K562 (cell line): ENCODE data around the gene ADM2. TPM values are rescaled to one million over a fixed set of nuclear protein-coding genes. Genes with fewer than 3 reads are reported as not detected.

ENCODE experiments used
- ESRRB ChIP-seq: fragments of 250-450 bp; sonication (Bioruptor Pico); IDR thresholded peaks from 2 replicates; pipeline ENCODE4 v1.5.0; 2020; ENCODE audit warnings: mild to moderate bottlenecking, moderate library complexity, borderline replicate concordance
- FOXA3 ChIP-seq, 2 experiments: fragments of 450-650 bp in 1 of 2; sonication (generic) in 1 of 2; formaldehyde crosslinking; IDR thresholded peaks in 1 of 2; conservative IDR thresholded peaks in 1 of 2; 2 replicates each; pipeline versions ENCODE4 v1.4.0 to v1.8.0; 2020 to 2022; ENCODE audit warnings: mild to moderate bottlenecking in 2 of 2, missing genetic modification reagents in 1 of 2
- IFI16 ChIP-seq: fragments of 250-450 bp; sonication (Bioruptor Pico); IDR thresholded peaks from 2 replicates; pipeline ENCODE4 v2.1.2; 2022; ENCODE audit warnings: mild to moderate bottlenecking, inconsistent platforms
- IRF2 ChIP-seq: sonication (generic); formaldehyde crosslinking; IDR thresholded peaks from 2 replicates; pipeline ENCODE4 v1.8.1; 2022; ENCODE audit warnings: mild to moderate bottlenecking, missing genetic modification reagents
- MAFK ChIP-seq: IDR thresholded peaks from 2 replicates; pipeline ENCODE4 v1.6.1; 2011; ENCODE audit warnings: low read length, improper control_type of control experiment
- PHF20 ChIP-seq: fragments of 450-650 bp; IDR thresholded peaks from 2 replicates; pipeline ENCODE4 v1.6.1; 2018; ENCODE audit not compliant: partially characterized antibody
- RFX7 ChIP-seq: fragments of 250-450 bp; sonication (Bioruptor Pico); IDR thresholded peaks from 2 replicates; pipeline ENCODE4 v1.5.1; 2021; ENCODE audit warnings: mild to moderate bottlenecking
- RUNX1 ChIP-seq: sonication (generic); IDR thresholded peaks from 2 replicates; pipeline ENCODE4 v1.6.1; 2016; ENCODE audit warnings: antibody characterized with exemption, low read depth
- SETDB1 ChIP-seq: IDR thresholded peaks from one replicate; pipeline ENCODE4 v1.6.1; 2012; ENCODE audit warnings: low read length, control low read depth, inconsistent platforms
- TEAD2 ChIP-seq: fragments of 450-650 bp; IDR thresholded peaks from 2 replicates; pipeline ENCODE4 v1.6.1; 2016; ENCODE audit warnings: missing genetic modification characterization, control low read depth, missing compliant biosample characterization
- ZNF212 ChIP-seq: fragments of 450-650 bp; formaldehyde crosslinking; IDR thresholded peaks from 2 replicates; pipeline ENCODE4 v1.4.0; 2020; ENCODE audit warnings: mild to moderate bottlenecking
- ZNF384 ChIP-seq: IDR thresholded peaks from 2 replicates; pipeline ENCODE4 v1.6.1; 2012; ENCODE audit warnings: low read depth, low read length, improper control_type of control experiment
- ZNF436 ChIP-seq: fragments of 250-450, 450-650 bp; sonication (Bioruptor Pico); formaldehyde crosslinking; IDR thresholded peaks from 2 replicates; pipeline ENCODE4 v1.7.0; 2020; ENCODE audit warnings: mild to moderate bottlenecking
- ZNF507 ChIP-seq: conservative IDR thresholded peaks from 2 replicates; pipeline ENCODE4 v1.6.1; 2017; ENCODE audit warnings: missing genetic modification characterization, missing compliant biosample characterization
- ZNF551 ChIP-seq: fragments of 250-450 bp; sonication (Bioruptor Pico); IDR thresholded peaks from 2 replicates; pipeline ENCODE4 v1.5.0; 2021; ENCODE audit warnings: mild to moderate bottlenecking, moderate library complexity
- ZNF717 ChIP-seq: fragments of 250-450 bp; sonication (Bioruptor Pico); IDR thresholded peaks from 2 replicates; pipeline ENCODE4 v1.5.0; 2021
- ZNF764 ChIP-seq: fragments of 250-450 bp; sonication (Bioruptor Pico); IDR thresholded peaks from 2 replicates; pipeline ENCODE4 v1.4.0; 2020; ENCODE audit warnings: low read depth, mild to moderate bottlenecking, moderate library complexity
- polyA plus RNA-seq, 8 experiments: library from polyadenylated mRNA; depleted of rRNA in 4 of 8; stranded (reverse) in 5 of 8; unstranded in 3 of 8; fragments of >200 nt; fragmentation: Nextera tagmentation in 2 of 8; fragmentation: Illumina TruSeq in 1 of 8; extraction: Ambion mirVana in 2 of 8; extraction: Trizol in 1 of 8; gene quantifications; 2 replicates each; pipeline versions ENCODE4 v1.2.1 to v1.2.3, GENCODE V29; 2011 to 2014; ENCODE audit warnings: inconsistent platforms in 1 of 8, missing spikeins in 1 of 8
- total RNA-seq, 7 experiments: library from RNA; depleted of rRNA in 6 of 7; stranded (reverse); fragments of >200 nt in 6 of 7; fragmentation: Illumina TruSeq in 2 of 7; extraction: Trizol in 2 of 7; gene quantifications; 2 replicates each; pipeline versions ENCODE4 v1.2.1 to v1.2.3, GENCODE V29; 2011 to 2021; ENCODE audit warnings: low replicate concordance in 1 of 7
- TF ChIP-seq, protein P1 (sequence below): sonication (generic); IDR thresholded peaks from 2 replicates; pipeline ENCODE4 v1.6.1; 2016
- TF ChIP-seq, protein P2 (sequence below): fragments of 450-650 bp; formaldehyde crosslinking; IDR thresholded peaks from 2 replicates; pipeline ENCODE4 v1.4.0; 2022; ENCODE audit warnings: missing genetic modification characterization
- TF ChIP-seq, protein P3 (sequence below): fragments of 250-450 bp; sonication (Bioruptor Pico); IDR thresholded peaks from 2 replicates; pipeline ENCODE4 v1.4.0; 2020; ENCODE audit warnings: mild to moderate bottlenecking, moderate library complexity

ADM2 gene
- total and polyA plus RNA-seq, 9 of the 15 experiments (the other 6 are each of a cell fraction or from before 2014, with no cell fraction given), result 0.11 to 5.1 (median 0.38) TPM

DNA sequence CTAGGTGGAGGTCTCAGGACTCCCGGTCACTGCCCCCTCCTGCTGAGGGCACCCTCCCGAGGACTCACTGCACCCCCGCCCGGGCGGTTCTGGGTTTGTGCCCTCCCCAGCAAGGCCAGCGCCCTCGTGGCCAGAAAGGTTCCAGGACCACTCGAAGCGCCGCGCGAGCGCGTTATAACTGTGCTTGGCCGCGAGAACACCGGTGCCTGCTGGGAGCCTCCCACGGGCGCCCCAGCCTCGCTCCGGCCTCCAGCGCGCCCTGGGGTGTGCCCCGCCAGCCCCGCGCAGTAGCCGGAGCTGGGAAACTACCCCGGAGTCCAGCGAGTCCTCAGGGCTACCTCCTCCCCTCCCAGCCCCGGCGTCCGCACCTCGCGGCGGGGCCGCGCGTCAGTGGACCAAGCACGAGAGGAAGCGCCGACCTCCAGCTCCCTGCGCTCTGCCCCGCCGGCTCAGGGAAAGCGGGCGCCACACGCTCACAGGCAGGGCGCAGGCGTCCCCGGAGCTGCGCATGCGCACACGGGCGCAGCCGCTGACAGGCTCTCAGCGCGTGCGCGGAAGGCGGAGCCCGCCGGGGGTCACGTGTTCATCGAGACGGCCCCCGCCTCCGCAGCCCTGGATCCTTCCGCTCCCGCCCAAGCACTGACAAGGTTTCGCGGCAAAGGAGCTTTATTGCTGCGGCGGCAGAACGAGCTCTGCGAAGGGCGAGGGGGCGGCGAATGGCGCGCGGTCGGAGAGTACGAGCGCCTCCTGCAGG is 43.9 kb downstream of the ADM2 start, which contains the start of gene SCO2 (continued):
- TF ChIP-seq ZNF764 (CRISPR knock-in tag), result no peak
- no peak for TF ChIP-seq IFI16 (CRISPR knock-in tag)
- TF ChIP-seq RUNX1, result no peak
- TF ChIP-seq, protein P1, sequence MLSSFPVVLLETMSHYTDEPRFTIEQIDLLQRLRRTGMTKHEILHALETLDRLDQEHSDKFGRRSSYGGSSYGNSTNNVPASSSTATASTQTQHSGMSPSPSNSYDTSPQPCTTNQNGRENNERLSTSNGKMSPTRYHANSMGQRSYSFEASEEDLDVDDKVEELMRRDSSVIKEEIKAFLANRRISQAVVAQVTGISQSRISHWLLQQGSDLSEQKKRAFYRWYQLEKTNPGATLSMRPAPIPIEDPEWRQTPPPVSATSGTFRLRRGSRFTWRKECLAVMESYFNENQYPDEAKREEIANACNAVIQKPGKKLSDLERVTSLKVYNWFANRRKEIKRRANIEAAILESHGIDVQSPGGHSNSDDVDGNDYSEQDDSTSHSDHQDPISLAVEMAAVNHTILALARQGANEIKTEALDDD, result no peak
- TF ChIP-seq ZNF551 (CRISPR knock-in tag), result no peak
- no peak for TF ChIP-seq FOXA3 (CRISPR knock-in tag; conservative IDR thresholded peaks at IDR 0.05 in 1 of 2, IDR thresholded peaks at IDR 0.05 in 1 of 2)
- no peak for TF ChIP-seq MAFK
- TF ChIP-seq, protein P2, sequence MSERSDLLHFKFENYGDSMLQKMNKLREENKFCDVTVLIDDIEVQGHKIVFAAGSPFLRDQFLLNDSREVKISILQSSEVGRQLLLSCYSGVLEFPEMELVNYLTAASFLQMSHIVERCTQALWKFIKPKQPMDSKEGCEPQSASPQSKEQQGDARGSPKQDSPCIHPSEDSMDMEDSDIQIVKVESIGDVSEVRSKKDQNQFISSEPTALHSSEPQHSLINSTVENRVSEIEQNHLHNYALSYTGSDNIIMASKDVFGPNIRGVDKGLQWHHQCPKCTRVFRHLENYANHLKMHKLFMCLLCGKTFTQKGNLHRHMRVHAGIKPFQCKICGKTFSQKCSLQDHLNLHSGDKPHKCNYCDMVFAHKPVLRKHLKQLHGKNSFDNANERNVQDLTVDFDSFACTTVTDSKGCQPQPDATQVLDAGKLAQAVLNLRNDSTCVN (CRISPR knock-in tag), result no peak
- TF ChIP-seq ZNF436 (CRISPR knock-in tag), result no peak
- no peak for TF ChIP-seq ESRRB
- TF ChIP-seq ZNF717, result 0 out of 2 replicates have a peak, but pooled peaks have one; percentile 83
- no peak for TF ChIP-seq IRF2
- no peak for TF ChIP-seq ZNF384
- no peak for TF ChIP-seq ZNF507 (tag)
- no peak for TF ChIP-seq SETDB1
- no peak for TF ChIP-seq ZNF212 (CRISPR knock-in tag)
- no peak for TF ChIP-seq RFX7 (CRISPR knock-in tag)
- TF ChIP-seq PHF20, result peak; percentile 11
- TF ChIP-seq, protein P3, sequence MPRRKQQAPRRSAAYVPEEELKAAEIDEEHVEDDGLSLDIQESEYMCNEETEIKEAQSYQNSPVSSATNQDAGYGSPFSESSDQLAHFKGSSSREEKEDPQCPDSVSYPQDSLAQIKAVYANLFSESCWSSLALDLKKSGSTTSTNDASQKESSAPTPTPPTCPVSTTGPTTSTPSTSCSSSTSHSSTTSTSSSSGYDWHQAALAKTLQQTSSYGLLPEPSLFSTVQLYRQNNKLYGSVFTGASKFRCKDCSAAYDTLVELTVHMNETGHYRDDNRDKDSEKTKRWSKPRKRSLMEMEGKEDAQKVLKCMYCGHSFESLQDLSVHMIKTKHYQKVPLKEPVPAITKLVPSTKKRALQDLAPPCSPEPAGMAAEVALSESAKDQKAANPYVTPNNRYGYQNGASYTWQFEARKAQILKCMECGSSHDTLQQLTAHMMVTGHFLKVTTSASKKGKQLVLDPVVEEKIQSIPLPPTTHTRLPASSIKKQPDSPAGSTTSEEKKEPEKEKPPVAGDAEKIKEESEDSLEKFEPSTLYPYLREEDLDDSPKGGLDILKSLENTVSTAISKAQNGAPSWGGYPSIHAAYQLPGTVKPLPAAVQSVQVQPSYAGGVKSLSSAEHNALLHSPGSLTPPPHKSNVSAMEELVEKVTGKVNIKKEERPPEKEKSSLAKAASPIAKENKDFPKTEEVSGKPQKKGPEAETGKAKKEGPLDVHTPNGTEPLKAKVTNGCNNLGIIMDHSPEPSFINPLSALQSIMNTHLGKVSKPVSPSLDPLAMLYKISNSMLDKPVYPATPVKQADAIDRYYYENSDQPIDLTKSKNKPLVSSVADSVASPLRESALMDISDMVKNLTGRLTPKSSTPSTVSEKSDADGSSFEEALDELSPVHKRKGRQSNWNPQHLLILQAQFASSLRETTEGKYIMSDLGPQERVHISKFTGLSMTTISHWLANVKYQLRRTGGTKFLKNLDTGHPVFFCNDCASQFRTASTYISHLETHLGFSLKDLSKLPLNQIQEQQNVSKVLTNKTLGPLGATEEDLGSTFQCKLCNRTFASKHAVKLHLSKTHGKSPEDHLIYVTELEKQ, result no peak
- TF ChIP-seq TEAD2, result no peak
